Epithelial cell of esophagus (primary cell): Measurements from ENCODE around the gene SF3A2.

Source experiments
- DNase-seq: peaks from one replicate; pipeline ENCODE4 v3.0.0; 2010; ENCODE audit warnings: low read depth
- H3K4me3 ChIP-seq: 2 replicates; pipeline ENCODE4 v1.5.1; 2011; ENCODE audit warnings: mild to moderate bottlenecking, low read length, control low read depth
- CTCF ChIP-seq: IDR thresholded peaks from 2 replicates; pipeline ENCODE4 v1.5.1; 2011; ENCODE audit warnings: low read depth, mild to moderate bottlenecking, low read length, control low read depth, inconsistent platforms; ENCODE audit not compliant: insufficient read depth; ENCODE audit errors: missing control alignments

Gene SF3A2

GRCh38 chr19:2273356-2274184 lies 36.9 kb downstream of the SF3A2 start:
- TF ChIP-seq CTCF: peak; percentile 58
- H3K4me3 ChIP-seq: peak overlapping the region; percentile 3
- peak; percentile 64 for DNase-seq

DNA sequence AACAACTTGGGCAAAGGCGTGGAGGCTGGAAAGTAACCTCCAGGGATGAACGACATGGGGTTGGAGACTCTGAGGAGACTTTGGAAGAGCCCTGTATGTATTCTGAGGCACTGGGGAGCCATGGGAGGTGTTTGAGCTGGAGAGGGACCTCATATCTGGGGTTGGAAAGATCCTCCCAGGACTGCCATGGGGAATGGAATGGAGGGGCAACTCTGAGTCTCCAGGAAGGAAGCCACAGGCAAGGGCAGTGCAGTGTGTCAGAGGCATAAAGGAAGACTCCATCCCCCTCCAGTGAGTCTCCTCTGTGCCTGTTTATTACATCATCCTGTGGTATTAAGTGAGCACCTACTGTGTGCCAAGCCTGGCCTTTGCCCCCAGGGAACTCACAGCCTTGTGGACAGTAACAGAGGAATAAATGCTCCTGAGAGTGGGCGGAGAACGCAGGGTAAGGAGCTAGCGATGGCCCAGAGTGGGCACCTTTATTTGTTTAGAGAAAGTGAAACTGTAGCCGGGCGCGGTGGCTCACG lies 37.6 kb downstream of the SF3A2 start:
- TF ChIP-seq CTCF: no peak
- DNase-seq: no peak
- no peak overlapping the region for H3K4me3 ChIP-seq

- no peak overlapping the region for H3K4me3 ChIP-seq
- peak; percentile 66 for TF ChIP-seq CTCF
- peak; percentile 66 for DNase-seq
Observed at GRCh38 chr19:2274931-2275535, 38.4 kb downstream of the SF3A2 start.

- no peak for DNase-seq
- no peak for TF ChIP-seq CTCF
- no peak overlapping the region for H3K4me3 ChIP-seq
Observed at GRCh38 chr19:2275588-2276428, 39.2 kb downstream of the SF3A2 start.

DNA sequence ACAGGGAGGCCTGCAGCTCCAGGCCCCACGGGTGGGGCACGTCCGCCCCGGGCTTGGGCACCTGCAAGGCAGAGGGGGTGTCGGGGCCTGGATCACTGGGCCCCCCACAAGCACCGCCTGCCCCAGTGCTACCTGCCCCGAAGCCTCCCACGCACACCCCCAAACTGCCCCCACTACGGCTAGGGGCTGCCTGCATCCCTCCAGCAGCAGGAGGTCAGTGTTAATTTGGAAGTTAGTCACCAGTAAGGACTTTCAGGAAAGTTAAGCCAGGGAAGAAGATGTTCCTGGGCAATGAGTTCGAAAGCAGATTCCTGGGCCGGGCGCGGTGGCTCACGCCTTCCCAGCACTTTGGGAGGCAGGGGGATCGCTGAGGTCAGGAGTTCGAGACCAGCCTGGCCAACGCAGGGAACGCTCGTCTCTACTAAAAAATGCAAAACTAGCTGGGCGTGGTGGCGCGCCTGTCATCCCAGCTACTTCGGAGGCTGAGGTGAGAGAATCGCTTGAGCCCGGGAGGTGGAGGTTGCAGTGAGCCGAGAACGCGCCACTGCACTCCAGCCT lies 39.9 kb downstream of the SF3A2 start:
- DNase-seq: no peak
- TF ChIP-seq CTCF: no peak
- H3K4me3 ChIP-seq: no peak overlapping the region

- H3K4me3 ChIP-seq: no peak overlapping the region
- no peak for TF ChIP-seq CTCF
- DNase-seq: no peak
Observed at GRCh38 chr19:2277138-2277537, 40.5 kb downstream of the SF3A2 start.
